SHP77 (cell line): ENCODE measurements around the gene TOMM40.
"Not testable (repeated sequence)": the region's sequence is repeated elsewhere in the genome, so short reads cannot be mapped to it uniquely, and the experiment has no call there.

ENCODE experiments used
- DNase-seq, 2 experiments: peaks; one replicate each; lab custom pipeline; 2025; lab: John Stamatoyannopoulos, UW

Gene TOMM40

DNA sequence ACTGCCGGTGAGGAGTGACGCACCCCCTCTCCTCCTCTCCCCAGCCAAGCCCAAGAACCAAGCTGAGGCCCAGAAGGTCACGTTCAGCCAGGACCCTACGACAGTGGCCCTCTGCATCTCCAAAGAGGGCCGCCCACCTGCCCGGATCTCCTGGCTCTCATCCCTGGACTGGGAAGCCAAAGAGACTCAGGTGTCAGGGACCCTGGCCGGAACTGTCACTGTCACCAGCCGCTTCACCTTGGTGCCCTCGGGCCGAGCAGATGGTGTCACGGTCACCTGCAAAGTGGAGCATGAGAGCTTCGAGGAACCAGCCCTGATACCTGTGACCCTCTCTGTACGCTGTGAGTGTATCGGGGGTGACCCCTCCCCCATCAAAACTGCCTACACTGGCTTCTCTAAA lies 19.2 kb upstream of the TOMM40 start:
- DNase-seq, result no peak

DNA sequence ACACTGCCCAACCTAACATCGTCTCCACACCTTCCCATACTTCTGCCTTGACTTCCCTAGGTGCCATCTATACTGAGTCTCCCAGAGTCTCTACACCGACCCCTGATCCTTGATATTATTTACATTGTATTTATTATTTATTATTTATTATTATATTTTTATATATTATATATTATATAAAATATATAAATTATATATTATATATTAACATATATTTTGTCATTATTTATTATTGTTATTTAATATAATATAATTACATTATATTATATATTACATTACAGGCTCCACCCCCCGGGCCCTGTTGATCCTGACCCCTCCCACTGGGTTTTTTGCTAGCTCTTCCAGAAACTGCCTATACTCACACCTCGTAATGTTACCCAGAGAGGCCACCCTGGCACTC lies 18.4 kb upstream of the TOMM40 start:
- no peak for DNase-seq

- DNase-seq, result no peak
Observed at GRCh38 chr19:44874317-44874716, 16.7 kb upstream of the TOMM40 start.

GRCh38 chr19:44875666-44876451 lies 15.2 kb upstream of the TOMM40 start:
- no peak for DNase-seq

DNA sequence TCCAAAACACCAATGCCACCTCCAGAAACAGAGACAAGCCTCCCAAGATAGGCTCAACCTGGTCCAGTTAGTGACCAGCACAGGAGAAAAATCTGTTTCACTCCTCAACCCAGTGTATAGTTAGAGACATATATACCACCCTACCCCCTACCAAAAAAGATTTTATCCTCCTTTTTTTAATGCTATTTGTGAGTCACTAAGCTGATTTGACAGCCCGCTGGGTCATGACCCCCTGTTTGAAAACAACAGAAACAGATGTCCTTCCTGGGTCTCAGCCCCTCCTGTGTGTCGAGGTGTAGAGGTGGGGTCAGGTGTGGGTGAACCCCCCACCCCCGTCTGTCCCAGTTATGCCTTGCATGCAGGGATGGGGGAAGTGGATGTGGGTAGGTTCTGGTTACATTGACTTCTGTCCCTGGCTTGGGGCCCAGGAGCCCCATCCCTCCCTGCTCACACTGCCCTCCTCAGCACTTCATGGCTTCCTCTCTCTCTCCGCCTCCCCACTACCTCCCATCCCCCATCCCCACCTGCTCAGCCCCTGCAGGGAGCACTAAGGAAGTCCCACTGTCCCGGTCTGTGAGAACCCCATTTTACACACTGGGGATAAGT lies 14.0 kb upstream of the TOMM40 start:
- DNase-seq, result no peak

DNA sequence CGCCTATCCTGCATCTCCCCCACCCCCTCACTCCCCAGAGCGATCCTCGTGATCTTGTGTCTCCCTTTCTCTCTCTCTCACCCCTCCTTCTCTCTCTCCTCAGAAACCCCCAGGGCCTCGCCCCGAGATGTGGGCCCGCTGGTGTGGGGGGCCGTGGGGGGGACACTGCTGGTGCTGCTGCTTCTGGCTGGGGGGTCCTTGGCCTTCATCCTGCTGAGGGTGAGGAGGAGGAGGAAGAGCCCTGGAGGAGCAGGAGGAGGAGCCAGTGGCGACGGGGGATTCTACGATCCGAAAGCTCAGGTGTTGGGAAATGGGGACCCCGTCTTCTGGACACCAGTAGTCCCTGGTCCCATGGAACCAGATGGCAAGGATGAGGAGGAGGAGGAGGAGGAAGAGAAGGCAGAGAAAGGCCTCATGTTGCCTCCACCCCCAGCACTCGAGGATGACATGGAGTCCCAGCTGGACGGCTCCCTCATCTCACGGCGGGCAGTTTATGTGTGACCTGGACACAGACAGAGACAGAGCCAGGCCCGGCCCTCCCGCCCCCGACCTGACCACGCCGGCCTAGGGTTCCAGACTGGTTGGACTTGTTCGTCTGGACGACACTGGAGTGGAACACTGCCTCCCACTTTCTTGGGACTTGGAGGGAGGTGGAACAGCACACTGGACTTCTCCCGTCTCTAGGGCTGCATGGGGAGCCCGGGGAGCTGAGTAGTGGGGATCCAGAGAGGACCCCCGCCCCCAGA lies 12.8 kb upstream of the TOMM40 start:
- DNase-seq, result no peak

- no peak for DNase-seq
Observed at GRCh38 chr19:44879309-44880065, 11.6 kb upstream of the TOMM40 start.

- DNase-seq, result no peak
Observed at GRCh38 chr19:44882063-44882462, 9.0 kb upstream of the TOMM40 start.

DNA sequence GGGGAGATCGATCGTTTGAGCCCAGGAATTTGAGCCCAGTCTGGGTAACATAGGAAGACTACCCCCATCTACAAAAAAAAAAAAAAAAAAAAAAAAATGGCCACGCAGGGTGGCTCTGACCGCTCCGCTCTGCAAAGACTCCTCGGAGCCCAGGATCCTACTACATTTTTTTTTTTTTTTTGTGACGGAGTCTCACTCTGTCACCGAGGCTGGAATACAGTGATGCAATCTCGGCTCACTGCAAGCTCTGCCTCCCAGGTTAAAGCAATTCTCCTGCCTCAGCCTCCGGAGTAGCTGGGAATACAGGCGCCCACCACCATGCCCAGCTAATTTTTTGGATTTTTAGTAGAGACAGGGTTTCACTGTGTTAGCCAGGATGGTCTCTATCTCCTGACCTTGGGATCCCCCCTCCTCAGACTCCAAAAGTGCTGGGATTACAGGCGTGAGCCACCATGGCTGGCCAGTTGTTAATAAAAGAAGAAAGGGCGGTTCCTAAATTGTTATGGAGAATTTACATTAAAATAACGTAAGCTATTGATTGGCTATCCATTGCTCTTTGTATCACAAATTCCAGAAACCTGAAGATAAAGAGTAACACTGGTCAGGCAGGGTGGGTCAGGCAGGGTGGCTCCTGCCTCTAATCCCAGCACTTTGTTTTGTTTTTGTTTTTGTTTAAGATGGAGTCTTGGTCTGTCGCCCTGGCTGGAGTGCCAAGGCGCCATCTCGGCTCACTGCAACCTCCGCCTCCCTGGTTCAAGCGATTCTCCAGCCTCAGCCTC lies 8.2 kb upstream of the TOMM40 start:
- DNase-seq, result not testable (repeated sequence)

DNA sequence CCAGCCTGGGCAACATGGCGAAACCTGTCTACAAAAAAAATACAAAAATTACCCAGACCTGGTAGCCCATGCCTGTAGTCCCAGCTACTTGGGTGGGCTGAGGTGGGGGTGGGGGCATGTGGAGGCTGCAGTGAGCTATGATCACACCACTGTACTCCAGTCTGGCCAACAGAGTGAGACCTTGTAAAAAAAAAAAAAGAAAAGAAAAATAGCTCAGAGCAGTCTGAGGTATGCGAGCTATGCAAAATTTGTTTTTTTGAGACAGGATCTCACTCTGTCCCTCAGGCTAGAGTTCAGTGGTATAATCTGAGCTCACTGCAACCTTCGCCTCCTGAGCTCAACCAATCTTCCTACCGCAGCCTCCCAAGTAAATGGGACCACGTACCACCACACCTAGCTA lies 7.1 kb upstream of the TOMM40 start:
- DNase-seq, result no peak

- no peak for DNase-seq
Observed at GRCh38 chr19:44884566-44884965, 6.5 kb upstream of the TOMM40 start.

- DNase-seq, result no peak
Observed at GRCh38 chr19:44886141-44886540, 4.9 kb upstream of the TOMM40 start.

- no peak for DNase-seq
Observed at GRCh38 chr19:44887648-44888047, 3.4 kb upstream of the TOMM40 start.

GRCh38 chr19:44888335-44888734 lies 2.7 kb upstream of the TOMM40 start:
- DNase-seq, result not testable (repeated sequence)

GRCh38 chr19:44889830-44890365 lies 1.2 kb upstream of the TOMM40 start:
- DNase-seq, result no peak

GRCh38 chr19:44890366-44891015 lies 563 bp upstream of the TOMM40 start:
- DNase-seq, result peak; percentile 100

- DNase-seq, result no peak
Observed at GRCh38 chr19:44892932-44893331, 1.9 kb downstream of the TOMM40 start.

GRCh38 chr19:44893332-44894051 lies 2.4 kb downstream of the TOMM40 start:
- no peak for DNase-seq

- DNase-seq, result no peak
Observed at GRCh38 chr19:44894052-44894400, 3.0 kb downstream of the TOMM40 start.

- no peak for DNase-seq
Observed at GRCh38 chr19:44894946-44895345, 3.9 kb downstream of the TOMM40 start.
